T-helper 17 cell (primary cell): ENCODE results near the gene SRBD1. TPM values are rescaled to one million over a fixed set of nuclear protein-coding genes. Genes with fewer than 3 reads are reported as not detected.
"Not testable (repeated sequence)": the region's sequence is repeated elsewhere in the genome, so short reads cannot be mapped to it uniquely, and the experiment has no call there.

Source experiments
- ATAC-seq: fragments of 150-1000 bp; cut with Tn5 transposase; 2 replicates; pipeline ENCODE4 v1.10.0; 2021; ENCODE audit warnings: mild to moderate bottlenecking, moderate library complexity
- DNase-seq, 3 donors: peaks; one replicate each; pipeline versions ENCODE4 v3.0.0 to v3.0.0-alpha.2; 2020 to 2021
- H3K9me3 ChIP-seq: one replicate; pipeline ENCODE4 v1.7.0; 2013; ENCODE audit warnings: low read length, mild to moderate bottlenecking; ENCODE audit not compliant: control insufficient read depth, poor library complexity, severe bottlenecking
- H3K27ac Mint-ChIP-seq: one replicate; pipeline ENCODE4 v1.8.0; 2022; ENCODE audit warnings: mild to moderate bottlenecking, moderate library complexity, mixed read lengths
- H3K27me3 Mint-ChIP-seq: one replicate; pipeline ENCODE4 v1.8.0; 2022; ENCODE audit warnings: mixed read lengths
- H3K36me3 Mint-ChIP-seq: one replicate; pipeline ENCODE4 v1.8.0; 2022; ENCODE audit warnings: low read depth, mixed read lengths
- H3K4me1 Mint-ChIP-seq: one replicate; pipeline ENCODE4 v1.8.0; 2022; ENCODE audit warnings: mild to moderate bottlenecking, mixed read lengths
- H3K4me3 Mint-ChIP-seq: one replicate; pipeline ENCODE4 v1.8.0; 2022; ENCODE audit warnings: mild to moderate bottlenecking, moderate library complexity, mixed read lengths
- total RNA-seq, 4 donors: library from RNA in 2 of 4; stranded (reverse) in 2 of 4; gene quantifications; one replicate each; pipeline ENCODE4 v1.2.3 and lab custom pipeline; 2022 to 2026

The SRBD1 gene
- total RNA-seq, 2 donors from 2014 or later, result 15.0 to 17.2 TPM

- Mint-ChIP-seq H3K27me3 (no peaks in the 10 kb centered on the region), H3K27ac (no peak overlapping the region), H3K36me3 (peaks cover 3% of the 10 kb centered on the region), H3K4me3 (no peak overlapping the region), H3K4me1 (no peaks in the 10 kb centered on the region)
- ATAC-seq (no peak), DNase-seq (no peak)
- no peaks in the 10 kb centered on the region for H3K9me3 ChIP-seq
Observed at GRCh38 chr2:45433363-45433762, 177.7 kb downstream of the SRBD1 start.

GRCh38 chr2:45432406-45432805 lies 178.7 kb downstream of the SRBD1 start:
- H3K9me3 ChIP-seq, result no peaks in the 10 kb centered on the region
- H3K27ac Mint-ChIP-seq, result no peak overlapping the region
- H3K27me3 Mint-ChIP-seq, result no peaks in the 10 kb centered on the region
- H3K36me3 Mint-ChIP-seq, result peaks cover 3% of the 10 kb centered on the region
- no peaks in the 10 kb centered on the region for H3K4me1 Mint-ChIP-seq
- DNase-seq (no peak), ATAC-seq (no peak)
- H3K4me3 Mint-ChIP-seq, result no peak overlapping the region

- not testable (repeated sequence) for ATAC-seq, H3K4me1 Mint-ChIP-seq, H3K9me3 ChIP-seq, H3K27me3 Mint-ChIP-seq, H3K36me3 Mint-ChIP-seq, H3K4me3 Mint-ChIP-seq, H3K27ac Mint-ChIP-seq, DNase-seq
Observed at GRCh38 chr2:45426025-45426424, 185.0 kb downstream of the SRBD1 start.

- H3K27me3 Mint-ChIP-seq, result no peaks in the 10 kb centered on the region
- ATAC-seq (no peak), DNase-seq (no peak)
- no peak overlapping the region for H3K27ac Mint-ChIP-seq
- peaks cover 8% of the 10 kb centered on the region for H3K36me3 Mint-ChIP-seq
- H3K4me3 Mint-ChIP-seq, result no peak overlapping the region
- peaks cover 4% of the 10 kb centered on the region for H3K4me1 Mint-ChIP-seq
- H3K9me3 ChIP-seq, result no peaks in the 10 kb centered on the region
Observed at GRCh38 chr2:45422921-45423320, 188.1 kb downstream of the SRBD1 start.

GRCh38 chr2:45418532-45418931 lies 192.5 kb downstream of the SRBD1 start:
- no peaks in the 10 kb centered on the region for H3K9me3 ChIP-seq
- no peaks in the 10 kb centered on the region for H3K27me3 Mint-ChIP-seq
- H3K36me3 Mint-ChIP-seq, result peaks cover 12% of the 10 kb centered on the region
- no peak overlapping the region for H3K4me3 Mint-ChIP-seq
- DNase-seq, result no peak
- H3K27ac Mint-ChIP-seq, result no peak overlapping the region
- H3K4me1 Mint-ChIP-seq, result no peaks in the 10 kb centered on the region
- ATAC-seq, result no peak

GRCh38 chr2:45415534-45416123 lies 195.4 kb downstream of the SRBD1 start:
- Mint-ChIP-seq H3K4me1 (peaks cover 3% of the 10 kb centered on the region), H3K27me3 (no peaks in the 10 kb centered on the region), H3K27ac (no peak overlapping the region), H3K36me3 (peaks cover 17% of the 10 kb centered on the region), H3K4me3 (no peak overlapping the region)
- DNase-seq (no peak), ATAC-seq (no peak)
- H3K9me3 ChIP-seq, result no peaks in the 10 kb centered on the region

- H3K27me3 Mint-ChIP-seq, result no peaks in the 10 kb centered on the region
- ATAC-seq (no peak), DNase-seq (no peak)
- H3K4me1 Mint-ChIP-seq, result peaks cover 3% of the 10 kb centered on the region
- peaks cover 8% of the 10 kb centered on the region for H3K36me3 Mint-ChIP-seq
- no peaks in the 10 kb centered on the region for H3K9me3 ChIP-seq
- no peak overlapping the region for H3K27ac Mint-ChIP-seq
- no peak overlapping the region for H3K4me3 Mint-ChIP-seq
Observed at GRCh38 chr2:45412754-45413379, 198.2 kb downstream of the SRBD1 start.

- Mint-ChIP-seq H3K4me1 (peaks cover 3% of the 10 kb centered on the region), H3K4me3 (no peak overlapping the region), H3K27me3 (no peaks in the 10 kb centered on the region), H3K36me3 (peaks cover 5% of the 10 kb centered on the region), H3K27ac (no peak overlapping the region)
- no peaks in the 10 kb centered on the region for H3K9me3 ChIP-seq
- ATAC-seq, result no peak
- DNase-seq, result no peak
Observed at GRCh38 chr2:45409677-45410076, 201.4 kb downstream of the SRBD1 start.

- no peaks in the 10 kb centered on the region for H3K9me3 ChIP-seq
- Mint-ChIP-seq H3K4me1 (no peaks in the 10 kb centered on the region), H3K4me3 (no peak overlapping the region), H3K27ac (no peak overlapping the region), H3K27me3 (no peaks in the 10 kb centered on the region), H3K36me3 (peaks cover 2% of the 10 kb centered on the region)
- DNase-seq (no peak), ATAC-seq (no peak)
Observed at GRCh38 chr2:45406621-45407020, 204.4 kb downstream of the SRBD1 start.

- no peak for ATAC-seq
- H3K4me1 Mint-ChIP-seq, result no peaks in the 10 kb centered on the region
Observed at GRCh38 chr2:45404807-45405297, 206.2 kb downstream of the SRBD1 start.

GRCh38 chr2:45403036-45403435 lies 208.0 kb downstream of the SRBD1 start:
- H3K4me1 Mint-ChIP-seq, result no peaks in the 10 kb centered on the region
- no peak for DNase-seq
- H3K36me3 Mint-ChIP-seq, result no peaks in the 10 kb centered on the region
- H3K27me3 Mint-ChIP-seq, result no peaks in the 10 kb centered on the region
- H3K9me3 ChIP-seq, result no peaks in the 10 kb centered on the region
- H3K4me3 Mint-ChIP-seq, result no peak overlapping the region
- no peak for ATAC-seq
- H3K27ac Mint-ChIP-seq, result no peak overlapping the region

More at GRCh38 chr2:45404807-45405297, 206.2 kb downstream of the SRBD1 start:
- no peak overlapping the region for H3K4me3 Mint-ChIP-seq
- no peak overlapping the region for H3K27ac Mint-ChIP-seq
- no peaks in the 10 kb centered on the region for H3K27me3 Mint-ChIP-seq
- H3K36me3 Mint-ChIP-seq, result no peaks in the 10 kb centered on the region
- no peak for DNase-seq
- H3K9me3 ChIP-seq, result no peaks in the 10 kb centered on the region

GRCh38 chr2:45401431-45401922 lies 209.6 kb downstream of the SRBD1 start:
- Mint-ChIP-seq H3K27ac (no peak overlapping the region), H3K4me1 (no peaks in the 10 kb centered on the region)

GRCh38 chr2:45399040-45399784 lies 211.9 kb downstream of the SRBD1 start:
- no peak for DNase-seq
- no peaks in the 10 kb centered on the region for H3K27me3 Mint-ChIP-seq
- no peaks in the 10 kb centered on the region for H3K4me1 Mint-ChIP-seq
- no peak overlapping the region for H3K4me3 Mint-ChIP-seq
- ATAC-seq, result no peak
- no peak overlapping the region for H3K27ac Mint-ChIP-seq
- H3K9me3 ChIP-seq, result no peaks in the 10 kb centered on the region
- no peaks in the 10 kb centered on the region for H3K36me3 Mint-ChIP-seq

More at GRCh38 chr2:45401431-45401922, 209.6 kb downstream of the SRBD1 start:
- H3K4me3 Mint-ChIP-seq, result no peak overlapping the region
- no peaks in the 10 kb centered on the region for H3K27me3 Mint-ChIP-seq
- ATAC-seq, result no peak
- DNase-seq, result no peak
- no peaks in the 10 kb centered on the region for H3K9me3 ChIP-seq
- H3K36me3 Mint-ChIP-seq, result no peaks in the 10 kb centered on the region
